Fibroblast of skin of right quadriceps (primary cell): ENCODE measurements around the gene FBRSL1.

Source experiments
- DNase-seq: peaks from one replicate; pipeline ENCODE4 v3.0.0-alpha.2; 2013

FBRSL1 gene

DNA sequence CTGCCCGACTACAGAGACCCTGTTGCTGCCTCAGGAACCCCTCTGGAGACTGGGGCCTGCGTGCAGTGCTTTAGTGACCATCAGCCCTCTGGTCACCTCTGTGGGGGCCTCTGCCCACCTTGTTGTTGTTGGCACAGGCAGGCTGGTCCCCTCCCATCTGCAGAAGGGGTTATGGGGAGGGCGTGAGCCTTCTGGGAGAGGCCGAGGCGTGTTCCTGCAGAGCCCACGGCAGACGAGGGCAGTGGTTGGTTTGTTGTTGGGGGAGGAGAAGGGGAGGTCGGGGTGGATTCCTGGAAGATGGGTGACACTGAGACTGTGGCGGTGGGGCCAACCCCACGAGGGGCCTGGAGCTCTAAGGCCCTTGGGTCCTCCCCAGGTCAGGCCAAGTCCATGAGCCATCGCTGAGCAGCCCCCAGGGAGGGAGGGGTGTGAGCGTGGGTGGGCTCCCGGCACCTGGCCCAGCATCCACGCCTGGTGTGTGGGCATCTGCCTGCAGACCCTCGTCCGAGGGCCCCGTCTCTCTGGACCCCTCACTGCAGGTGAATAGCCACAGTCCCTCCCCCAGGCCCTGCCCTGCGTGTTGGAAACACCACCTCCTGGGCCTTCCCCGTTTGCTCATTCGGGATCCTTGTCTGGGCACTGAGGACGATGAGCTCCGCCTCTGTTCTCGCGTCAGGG lies 23.6 kb downstream of the FBRSL1 start:
- no peak for DNase-seq

GRCh38 chr12:132514216-132514820 lies 24.4 kb downstream of the FBRSL1 start:
- no peak for DNase-seq

- no peak for DNase-seq
Measured at GRCh38 chr12:132514838-132515237, 24.9 kb downstream of the FBRSL1 start.

DNA sequence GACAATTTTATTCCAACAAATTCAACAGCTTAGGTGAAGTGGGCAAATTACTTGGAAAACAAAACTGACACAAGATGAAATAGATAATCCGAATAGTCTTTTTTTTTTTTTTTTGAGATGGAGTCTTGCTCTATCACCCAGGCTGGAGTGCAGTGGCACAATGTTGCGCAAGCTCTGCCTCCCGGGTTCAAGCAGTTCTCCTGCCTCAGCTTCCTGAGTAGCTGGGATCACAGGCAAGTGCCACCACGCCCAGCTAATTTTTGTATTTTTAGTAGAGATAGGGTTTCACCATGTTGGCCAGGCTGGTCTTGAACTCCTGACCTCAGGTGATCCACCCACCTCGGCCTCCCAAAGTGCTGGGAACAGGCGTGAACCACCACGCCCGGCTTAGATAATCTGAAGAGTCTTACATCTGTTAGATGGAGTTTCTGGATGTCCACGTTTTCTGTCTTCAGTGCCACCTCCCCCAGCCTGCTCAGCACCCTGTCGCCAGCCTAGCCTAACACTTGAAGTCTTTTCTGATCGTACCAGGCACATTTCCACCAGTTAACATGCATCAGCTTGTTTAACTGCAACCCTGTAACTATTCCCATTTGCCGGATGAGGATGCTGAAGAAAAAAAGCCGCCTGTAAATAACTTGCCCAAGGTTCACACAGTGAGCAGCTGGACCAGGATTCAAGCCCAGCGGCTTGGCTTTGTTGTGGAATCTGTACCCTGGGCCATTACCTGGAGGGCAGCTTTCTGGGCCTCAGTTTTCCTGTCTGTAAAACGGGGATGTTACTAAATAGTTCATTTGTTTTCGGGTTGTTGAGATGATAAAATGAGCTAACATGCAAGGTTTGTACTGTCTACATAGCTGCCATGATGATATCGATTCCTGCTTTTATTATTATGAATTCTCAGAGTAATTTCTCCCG lies 26.4 kb downstream of the FBRSL1 start:
- no peak for DNase-seq

DNA sequence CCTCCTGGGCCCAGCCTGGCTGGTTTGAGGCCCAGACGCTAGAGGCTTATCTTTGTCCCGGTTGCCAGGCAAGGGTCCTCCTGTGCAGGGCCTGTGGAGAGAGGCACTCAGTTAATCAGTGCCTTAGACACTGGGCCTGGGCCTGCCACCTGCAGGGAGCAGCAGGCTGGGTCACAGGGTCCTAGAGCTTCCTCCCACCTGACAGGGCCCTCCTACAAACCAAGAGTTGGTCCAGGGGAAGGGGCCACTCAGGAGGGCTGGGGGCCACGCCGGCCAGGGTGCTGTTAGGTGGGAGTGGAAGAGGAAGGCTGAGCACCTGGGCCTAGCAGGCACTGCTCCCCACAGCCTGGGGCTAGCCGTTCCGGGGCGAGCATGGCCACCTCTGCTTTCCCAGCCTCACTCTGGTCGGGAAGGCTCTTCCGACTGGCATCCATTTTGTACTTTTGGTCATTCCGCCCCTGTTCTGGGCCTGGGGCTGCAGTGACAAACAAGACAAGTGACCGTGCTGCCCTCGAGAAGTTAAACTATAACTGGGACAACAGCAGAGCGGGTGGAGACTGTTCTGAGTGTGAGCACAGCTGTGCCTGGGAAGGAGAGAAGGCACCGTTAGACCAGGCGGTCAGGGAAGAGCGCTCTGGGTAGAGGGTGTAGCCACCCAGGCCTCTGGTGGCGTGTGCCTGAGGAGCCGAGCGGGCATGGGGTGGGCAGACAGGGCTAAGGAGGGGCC lies 27.2 kb downstream of the FBRSL1 start:
- no peak for DNase-seq

DNA sequence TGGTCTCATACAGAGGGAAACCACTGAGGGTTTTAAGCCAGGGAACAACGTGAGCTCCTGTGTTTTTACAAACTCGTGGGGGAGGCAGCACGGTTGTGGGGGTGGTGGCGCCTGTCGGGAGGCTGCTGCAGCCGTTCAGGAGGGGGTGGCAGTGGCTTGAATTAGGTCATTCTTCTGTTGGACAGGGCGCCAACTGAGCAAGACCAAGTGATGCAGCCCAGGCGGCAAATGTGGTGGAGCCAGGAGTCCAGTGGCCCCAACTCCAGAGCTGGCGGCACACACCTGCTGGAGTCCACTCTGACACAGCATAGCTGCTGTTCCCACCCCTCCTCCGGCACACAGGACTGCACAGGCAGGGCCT lies 27.8 kb downstream of the FBRSL1 start:
- DNase-seq, result no peak

- DNase-seq, result no peak
Measured at GRCh38 chr12:132518354-132518992, 28.5 kb downstream of the FBRSL1 start.

GRCh38 chr12:132520421-132521199 lies 30.7 kb downstream of the FBRSL1 start:
- no peak for DNase-seq

DNA sequence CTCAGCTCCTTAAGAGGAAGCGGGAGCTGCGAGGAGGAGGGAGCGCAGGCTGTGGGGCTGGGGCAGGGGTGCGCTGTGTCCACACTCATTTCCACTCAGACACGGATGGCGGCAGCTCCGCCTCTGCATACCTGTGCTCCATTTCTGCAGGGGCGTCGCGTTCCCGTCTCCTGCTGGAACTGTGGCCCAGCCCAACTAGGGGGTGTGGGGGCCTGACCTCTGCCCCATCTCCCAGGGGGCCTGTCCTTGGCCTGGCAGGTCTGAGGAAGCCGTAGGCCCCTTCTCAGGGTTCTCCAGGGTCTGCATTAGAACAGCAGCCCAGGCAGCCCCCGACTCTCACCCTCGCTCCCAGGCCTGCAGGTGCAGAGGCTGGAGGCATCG lies 31.2 kb downstream of the FBRSL1 start:
- no peak for DNase-seq

- no peak for DNase-seq
Measured at GRCh38 chr12:132521712-132522292, 31.9 kb downstream of the FBRSL1 start.

GRCh38 chr12:132522592-132523380 lies 32.8 kb downstream of the FBRSL1 start:
- DNase-seq, result no peak

DNA sequence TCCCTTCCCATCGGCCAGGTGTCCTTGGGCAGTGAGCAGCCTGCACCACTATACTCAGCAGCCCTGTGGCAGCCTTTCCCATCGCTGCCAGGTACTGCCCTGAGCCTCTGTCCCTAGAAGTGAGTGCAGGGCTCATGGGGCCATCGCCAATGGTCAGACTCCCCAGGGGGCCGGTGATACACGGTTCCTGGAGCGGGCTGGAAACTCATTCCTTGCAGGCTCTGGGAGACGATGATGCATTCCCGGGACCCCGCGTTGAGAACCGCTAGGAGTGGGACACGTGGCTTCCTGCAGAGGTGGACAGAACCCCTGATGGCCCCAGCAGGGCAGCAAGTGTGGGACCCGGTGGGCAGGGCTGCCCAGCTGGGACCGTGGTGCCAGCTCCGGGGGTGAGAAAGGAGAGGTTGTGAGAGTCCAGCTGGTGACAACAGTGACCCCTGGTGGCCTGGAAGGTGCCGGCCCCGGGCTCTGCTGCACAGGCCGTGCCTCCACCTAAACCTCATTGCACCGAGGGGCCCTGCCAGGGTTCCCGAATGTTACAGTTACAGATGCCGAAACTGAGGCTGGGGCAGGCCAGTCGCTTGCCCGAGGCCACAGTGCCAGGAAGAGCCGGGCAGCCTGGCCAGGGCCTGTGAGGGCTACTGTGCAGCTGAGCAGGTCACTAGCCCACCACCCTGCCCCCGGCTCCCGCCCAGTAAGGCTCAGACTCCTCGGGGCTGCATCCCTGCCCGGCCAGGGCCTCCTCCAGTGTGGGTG lies 33.8 kb downstream of the FBRSL1 start:
- peak; percentile 27 for DNase-seq

DNA sequence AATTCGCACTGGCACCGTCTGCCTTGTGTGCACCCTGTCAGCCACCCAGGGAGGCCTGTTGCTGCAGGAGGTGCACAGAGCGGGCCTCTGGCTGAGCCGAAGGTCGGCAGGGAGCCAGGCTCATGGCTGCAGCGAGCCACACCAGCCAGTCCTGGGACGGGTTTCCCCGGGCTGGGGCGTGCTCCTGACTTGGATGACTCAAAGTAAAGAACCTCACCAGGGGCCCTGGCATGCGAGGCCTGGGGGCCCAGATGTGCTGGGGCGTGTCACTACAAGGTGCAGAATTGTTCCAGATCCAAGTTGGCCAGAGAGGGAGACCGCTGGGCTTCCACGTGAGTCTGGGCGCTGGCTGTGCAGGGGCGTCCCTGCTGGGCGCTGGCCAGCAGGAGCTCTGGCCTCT lies 34.5 kb downstream of the FBRSL1 start:
- peak; percentile 12 for DNase-seq

DNA sequence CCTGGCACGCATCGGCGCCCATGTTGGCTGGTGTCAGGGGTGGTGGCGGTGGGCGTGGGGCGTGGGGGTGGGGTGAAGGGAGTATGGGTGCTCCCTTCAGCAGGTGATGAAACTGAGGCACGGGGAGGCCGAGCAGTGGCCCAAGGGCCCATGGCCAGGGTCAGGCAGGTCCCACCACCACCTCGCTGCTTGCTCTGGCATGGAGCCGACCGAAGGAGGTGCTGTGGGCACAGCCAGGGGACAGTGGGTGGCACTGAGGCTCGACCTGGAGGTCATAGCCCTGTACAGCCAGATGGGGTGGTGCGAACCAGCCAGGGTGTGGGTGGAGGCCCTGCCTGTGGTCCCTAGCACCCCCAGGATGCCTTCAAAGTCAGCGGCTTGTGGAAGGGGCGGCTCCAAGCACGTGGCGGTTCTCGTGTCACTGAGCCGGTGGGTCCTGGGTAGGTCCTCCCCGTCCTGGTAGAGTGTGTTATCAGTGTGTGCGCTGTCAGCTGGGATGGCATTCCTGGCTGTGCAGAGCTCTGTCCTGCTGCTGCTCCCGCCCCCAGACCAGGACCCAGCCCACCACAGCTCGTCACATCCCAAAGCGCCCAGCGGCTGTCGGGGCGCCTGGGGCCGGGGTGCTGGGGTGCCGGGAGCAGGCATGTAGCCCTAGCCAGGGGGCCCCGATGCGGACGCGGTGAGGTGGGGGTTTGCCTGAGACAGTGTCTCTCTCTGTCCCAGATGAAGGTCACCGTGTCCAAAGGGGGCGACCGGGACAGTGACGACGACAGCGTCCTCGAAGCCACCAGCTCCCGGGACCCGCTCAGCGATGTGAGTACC lies 35.3 kb downstream of the FBRSL1 start:
- DNase-seq, result no peak

DNA sequence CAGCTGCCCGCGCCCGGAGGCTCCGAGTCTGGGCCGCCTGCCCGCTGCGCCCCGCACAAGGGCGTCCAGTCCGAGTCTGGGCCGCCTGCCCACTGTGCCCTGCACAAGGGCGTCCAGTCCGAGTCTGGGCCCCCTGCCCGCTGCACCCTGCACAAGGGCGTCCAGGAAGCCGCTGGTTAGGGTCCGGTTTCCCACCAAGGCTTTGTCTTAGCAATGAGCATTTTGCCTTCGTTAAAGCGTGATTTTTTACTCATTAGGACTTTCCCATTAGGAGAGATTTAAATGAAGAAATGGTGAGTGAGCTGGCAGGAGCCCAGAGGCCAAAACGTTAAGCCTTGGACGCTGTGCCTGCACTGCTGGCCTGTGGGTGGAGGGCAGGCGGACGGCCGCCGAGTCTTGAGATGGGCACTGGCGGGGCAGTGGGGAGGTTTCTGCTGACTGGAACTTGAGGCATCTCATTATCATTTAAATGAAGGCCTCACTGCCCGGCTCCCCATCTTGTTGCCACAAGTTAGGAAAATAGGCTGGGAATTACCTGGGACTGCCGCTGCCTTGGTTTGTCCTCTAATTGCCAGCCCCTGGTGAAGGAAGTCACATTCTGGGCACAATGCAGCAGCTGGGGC lies 36.0 kb downstream of the FBRSL1 start:
- DNase-seq, result no peak

DNA sequence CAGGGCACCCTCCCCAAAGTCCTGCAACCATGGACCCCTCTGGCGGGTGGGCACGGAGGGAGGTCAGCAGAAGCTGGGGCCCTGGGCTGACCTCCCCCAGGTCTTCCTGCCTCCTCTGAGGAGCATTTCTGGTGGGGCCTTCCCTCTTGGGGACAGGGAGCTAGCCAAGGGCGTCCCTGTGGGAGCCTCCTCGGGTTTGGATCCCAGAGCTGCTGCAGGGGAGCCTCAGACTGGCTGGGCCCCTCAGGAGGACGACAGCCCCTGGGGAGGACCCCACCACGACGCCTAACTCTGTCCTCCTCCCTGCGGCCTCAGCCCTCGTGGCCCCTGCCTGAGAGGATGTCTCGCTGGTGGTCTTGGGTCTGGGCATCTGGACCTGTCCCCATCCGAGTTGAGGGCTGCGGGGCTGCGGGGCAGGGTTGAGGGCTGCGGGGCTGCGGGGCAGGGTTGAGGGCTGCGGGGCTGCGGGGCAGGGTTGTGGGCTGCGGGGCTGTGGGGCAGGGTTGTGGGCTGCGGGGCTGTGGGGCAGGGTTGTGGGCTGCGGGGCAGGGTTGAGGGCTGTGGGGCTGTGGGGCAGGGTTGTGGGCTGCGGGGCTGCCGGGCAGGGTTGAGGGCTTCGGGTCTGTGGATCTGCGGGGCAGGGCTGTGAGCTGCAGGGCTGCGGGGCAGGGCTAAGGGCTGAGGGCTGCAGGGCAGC lies 37.4 kb downstream of the FBRSL1 start:
- no peak for DNase-seq

DNA sequence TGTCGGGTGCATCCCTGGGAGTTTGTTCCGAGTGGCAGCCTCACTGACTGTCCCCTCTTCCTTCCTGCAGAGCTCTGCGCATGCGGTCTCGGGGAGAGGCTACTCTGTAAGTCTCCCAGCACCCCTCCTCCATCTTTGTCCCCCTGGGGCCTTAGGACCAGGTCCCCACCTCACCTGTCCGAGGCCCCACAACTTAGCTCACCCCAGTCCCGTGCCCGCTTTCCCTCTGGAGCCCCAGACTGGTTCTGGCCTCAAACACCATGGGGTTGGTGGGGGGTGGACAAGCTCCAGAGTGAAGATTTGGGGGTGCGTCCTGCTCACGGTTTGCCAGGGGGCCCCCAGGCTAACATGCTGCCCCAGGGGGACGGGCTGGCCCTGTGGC lies 37.9 kb downstream of the FBRSL1 start:
- no peak for DNase-seq

DNA sequence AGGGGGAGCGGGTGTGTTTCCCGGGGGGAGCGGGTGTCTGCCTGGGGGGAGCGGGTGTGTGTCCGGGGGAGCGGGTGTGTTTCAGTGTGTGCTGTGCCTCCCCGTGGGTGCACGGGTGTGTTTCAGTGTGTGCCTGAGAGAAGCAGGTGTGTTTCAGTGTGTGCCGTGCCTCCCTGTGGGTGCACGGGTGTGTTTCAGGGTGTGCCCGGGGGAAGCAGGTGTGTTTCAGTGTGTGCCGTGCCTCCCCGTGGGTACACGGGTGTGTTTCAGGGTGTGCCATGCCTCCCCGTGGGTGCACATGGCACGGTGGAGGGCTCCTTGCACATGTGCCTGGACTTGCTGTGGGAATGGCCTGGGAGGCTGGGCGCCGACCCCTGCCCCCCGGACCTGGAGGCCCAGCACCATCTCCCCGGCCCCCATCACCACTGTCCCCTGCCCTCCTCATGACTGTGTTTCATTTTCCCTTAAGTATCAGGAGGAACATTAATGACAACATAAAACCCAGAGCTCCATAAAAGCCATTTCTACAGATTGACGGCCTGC lies 38.7 kb downstream of the FBRSL1 start:
- DNase-seq, result no peak
